Measurements from ENCODE around the gene TCIRG1.

DNA sequence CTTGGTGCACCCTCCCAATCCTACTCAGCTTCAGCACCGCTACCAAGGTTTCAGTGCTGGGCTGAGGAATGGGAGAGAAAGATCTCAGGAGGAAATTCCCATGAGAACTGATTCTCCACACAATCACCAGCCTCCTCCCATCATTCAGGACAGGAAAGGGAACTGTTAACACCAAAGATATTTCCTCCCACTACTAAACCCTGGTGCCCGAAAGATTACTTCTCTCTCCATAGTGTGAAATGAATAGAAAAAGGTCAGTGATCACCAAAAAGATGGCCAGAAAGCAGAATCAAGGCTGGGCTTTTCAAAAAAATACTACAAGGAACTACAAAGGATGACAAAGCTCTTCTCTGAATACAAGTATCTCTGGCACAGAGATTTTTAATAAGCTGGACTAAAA, 26.1 kb downstream of the TCIRG1 start:
- TF ChIP-seq, protein P1, sequence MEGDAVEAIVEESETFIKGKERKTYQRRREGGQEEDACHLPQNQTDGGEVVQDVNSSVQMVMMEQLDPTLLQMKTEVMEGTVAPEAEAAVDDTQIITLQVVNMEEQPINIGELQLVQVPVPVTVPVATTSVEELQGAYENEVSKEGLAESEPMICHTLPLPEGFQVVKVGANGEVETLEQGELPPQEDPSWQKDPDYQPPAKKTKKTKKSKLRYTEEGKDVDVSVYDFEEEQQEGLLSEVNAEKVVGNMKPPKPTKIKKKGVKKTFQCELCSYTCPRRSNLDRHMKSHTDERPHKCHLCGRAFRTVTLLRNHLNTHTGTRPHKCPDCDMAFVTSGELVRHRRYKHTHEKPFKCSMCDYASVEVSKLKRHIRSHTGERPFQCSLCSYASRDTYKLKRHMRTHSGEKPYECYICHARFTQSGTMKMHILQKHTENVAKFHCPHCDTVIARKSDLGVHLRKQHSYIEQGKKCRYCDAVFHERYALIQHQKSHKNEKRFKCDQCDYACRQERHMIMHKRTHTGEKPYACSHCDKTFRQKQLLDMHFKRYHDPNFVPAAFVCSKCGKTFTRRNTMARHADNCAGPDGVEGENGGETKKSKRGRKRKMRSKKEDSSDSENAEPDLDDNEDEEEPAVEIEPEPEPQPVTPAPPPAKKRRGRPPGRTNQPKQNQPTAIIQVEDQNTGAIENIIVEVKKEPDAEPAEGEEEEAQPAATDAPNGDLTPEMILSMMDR (IDR thresholded peaks at IDR 0.05): no peak
- TF ChIP-seq POLR2A (IDR thresholded peaks at IDR 0.05) (no peak), POLR2AphosphoS5 (IDR thresholded peaks at IDR 0.05) (no peak)

Data from breast epithelium (tissue), 3 donors.